ENCODE data around the gene TRIM10.

TRIM10 gene

DNA sequence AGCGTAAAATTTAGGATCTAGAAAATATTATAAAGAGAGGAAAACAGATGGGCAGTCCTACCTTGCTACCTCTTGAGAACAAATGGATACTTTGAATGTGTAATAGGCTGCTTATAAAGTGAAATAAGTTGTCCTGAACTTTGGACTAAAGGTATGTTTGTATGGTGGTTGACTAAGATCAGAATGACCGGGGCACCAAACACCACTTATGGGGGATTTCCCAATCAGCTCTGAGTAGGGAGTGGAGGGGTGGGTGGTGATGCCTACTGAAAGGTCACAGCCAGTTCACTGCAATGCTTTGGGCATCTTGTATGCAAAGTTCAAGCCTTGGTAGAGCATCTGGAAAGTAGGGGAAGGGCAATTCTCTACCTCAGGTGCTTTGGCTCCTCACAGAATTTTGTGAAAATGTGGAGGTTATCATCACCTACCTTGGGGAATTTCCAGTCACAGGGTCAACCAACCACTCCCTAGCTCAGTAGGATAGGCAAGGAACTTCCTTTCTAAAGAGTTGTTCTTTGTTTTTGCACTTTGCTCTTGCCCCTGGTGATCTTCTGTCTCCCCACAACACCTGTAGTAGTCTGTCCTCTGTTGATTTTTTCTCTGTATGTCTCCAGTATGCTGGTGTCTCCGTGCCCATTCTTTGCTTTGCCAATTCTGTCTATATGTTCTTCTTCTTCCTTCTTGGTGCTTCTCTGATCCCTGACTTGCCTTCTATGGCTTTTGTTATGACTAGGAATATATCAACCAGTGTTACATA lies 47.8 kb downstream of the TRIM10 start, which contains the start of gene TRIM31:
TRIM31 (minus strand) TSS at position 88 of the 757 bp plus-strand sequence. CDS start 285 bp downstream, outside the sequence.
- H3K27ac ChIP-seq (ENCODE audit: extremely low read depth, low read depth, low read length): no peak within 1 kb of the TSS
- TF ChIP-seq ZNF571 (tag by site-specific recombination; IDR thresholded peaks at IDR 0.05) (no peak), ZNF423 (tag by site-specific recombination; IDR thresholded peaks at IDR 0.05) (no peak), ZNF501 (tag by site-specific recombination; IDR thresholded peaks at IDR 0.05) (no peak), ZNF155 (tag by site-specific recombination; IDR thresholded peaks at IDR 0.05) (no peak), ZNF596 (tag by site-specific recombination; IDR thresholded peaks at IDR 0.05) (no peak), TCF7L2 (IDR thresholded peaks at IDR 0.05; ENCODE audit: borderline replicate concordance, low read depth, low read length) (no peak), ZFP3 (tag by site-specific recombination; IDR thresholded peaks at IDR 0.05; ENCODE audit: low read depth) (no peak), KLF1 (tag by site-specific recombination; IDR thresholded peaks at IDR 0.05) (no peak)
- TF ChIP-seq, protein P1, sequence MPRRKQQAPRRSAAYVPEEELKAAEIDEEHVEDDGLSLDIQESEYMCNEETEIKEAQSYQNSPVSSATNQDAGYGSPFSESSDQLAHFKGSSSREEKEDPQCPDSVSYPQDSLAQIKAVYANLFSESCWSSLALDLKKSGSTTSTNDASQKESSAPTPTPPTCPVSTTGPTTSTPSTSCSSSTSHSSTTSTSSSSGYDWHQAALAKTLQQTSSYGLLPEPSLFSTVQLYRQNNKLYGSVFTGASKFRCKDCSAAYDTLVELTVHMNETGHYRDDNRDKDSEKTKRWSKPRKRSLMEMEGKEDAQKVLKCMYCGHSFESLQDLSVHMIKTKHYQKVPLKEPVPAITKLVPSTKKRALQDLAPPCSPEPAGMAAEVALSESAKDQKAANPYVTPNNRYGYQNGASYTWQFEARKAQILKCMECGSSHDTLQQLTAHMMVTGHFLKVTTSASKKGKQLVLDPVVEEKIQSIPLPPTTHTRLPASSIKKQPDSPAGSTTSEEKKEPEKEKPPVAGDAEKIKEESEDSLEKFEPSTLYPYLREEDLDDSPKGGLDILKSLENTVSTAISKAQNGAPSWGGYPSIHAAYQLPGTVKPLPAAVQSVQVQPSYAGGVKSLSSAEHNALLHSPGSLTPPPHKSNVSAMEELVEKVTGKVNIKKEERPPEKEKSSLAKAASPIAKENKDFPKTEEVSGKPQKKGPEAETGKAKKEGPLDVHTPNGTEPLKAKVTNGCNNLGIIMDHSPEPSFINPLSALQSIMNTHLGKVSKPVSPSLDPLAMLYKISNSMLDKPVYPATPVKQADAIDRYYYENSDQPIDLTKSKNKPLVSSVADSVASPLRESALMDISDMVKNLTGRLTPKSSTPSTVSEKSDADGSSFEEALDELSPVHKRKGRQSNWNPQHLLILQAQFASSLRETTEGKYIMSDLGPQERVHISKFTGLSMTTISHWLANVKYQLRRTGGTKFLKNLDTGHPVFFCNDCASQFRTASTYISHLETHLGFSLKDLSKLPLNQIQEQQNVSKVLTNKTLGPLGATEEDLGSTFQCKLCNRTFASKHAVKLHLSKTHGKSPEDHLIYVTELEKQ (tag by site-specific recombination; IDR thresholded peaks at IDR 0.05; ENCODE audit: borderline replicate concordance): no peak
- TF ChIP-seq, protein P2, sequence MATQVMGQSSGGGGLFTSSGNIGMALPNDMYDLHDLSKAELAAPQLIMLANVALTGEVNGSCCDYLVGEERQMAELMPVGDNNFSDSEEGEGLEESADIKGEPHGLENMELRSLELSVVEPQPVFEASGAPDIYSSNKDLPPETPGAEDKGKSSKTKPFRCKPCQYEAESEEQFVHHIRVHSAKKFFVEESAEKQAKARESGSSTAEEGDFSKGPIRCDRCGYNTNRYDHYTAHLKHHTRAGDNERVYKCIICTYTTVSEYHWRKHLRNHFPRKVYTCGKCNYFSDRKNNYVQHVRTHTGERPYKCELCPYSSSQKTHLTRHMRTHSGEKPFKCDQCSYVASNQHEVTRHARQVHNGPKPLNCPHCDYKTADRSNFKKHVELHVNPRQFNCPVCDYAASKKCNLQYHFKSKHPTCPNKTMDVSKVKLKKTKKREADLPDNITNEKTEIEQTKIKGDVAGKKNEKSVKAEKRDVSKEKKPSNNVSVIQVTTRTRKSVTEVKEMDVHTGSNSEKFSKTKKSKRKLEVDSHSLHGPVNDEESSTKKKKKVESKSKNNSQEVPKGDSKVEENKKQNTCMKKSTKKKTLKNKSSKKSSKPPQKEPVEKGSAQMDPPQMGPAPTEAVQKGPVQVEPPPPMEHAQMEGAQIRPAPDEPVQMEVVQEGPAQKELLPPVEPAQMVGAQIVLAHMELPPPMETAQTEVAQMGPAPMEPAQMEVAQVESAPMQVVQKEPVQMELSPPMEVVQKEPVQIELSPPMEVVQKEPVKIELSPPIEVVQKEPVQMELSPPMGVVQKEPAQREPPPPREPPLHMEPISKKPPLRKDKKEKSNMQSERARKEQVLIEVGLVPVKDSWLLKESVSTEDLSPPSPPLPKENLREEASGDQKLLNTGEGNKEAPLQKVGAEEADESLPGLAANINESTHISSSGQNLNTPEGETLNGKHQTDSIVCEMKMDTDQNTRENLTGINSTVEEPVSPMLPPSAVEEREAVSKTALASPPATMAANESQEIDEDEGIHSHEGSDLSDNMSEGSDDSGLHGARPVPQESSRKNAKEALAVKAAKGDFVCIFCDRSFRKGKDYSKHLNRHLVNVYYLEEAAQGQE (tag by site-specific recombination; IDR thresholded peaks at IDR 0.05): no peak
- TF ChIP-seq, protein P3, sequence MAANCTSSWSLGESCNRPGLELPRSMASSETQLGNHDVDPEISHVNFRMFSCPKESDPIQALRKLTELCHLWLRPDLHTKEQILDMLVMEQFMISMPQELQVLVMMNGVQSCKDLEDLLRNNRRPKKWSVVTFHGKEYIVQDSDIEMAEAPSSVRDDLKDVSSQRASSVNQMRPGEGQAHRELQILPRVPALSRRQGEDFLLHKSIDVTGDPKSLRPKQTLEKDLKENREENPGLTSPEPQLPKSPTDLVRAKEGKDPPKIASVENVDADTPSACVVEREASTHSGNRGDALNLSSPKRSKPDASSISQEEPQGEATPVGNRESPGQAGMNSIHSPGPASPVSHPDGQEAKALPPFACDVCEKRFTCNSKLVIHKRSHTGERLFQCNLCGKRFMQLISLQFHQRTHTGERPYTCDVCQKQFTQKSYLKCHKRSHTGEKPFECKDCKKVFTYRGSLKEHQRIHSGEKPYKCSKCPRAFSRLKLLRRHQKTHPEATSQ (tag by site-specific recombination; IDR thresholded peaks at IDR 0.05): no peak
- TF ChIP-seq, protein P4, sequence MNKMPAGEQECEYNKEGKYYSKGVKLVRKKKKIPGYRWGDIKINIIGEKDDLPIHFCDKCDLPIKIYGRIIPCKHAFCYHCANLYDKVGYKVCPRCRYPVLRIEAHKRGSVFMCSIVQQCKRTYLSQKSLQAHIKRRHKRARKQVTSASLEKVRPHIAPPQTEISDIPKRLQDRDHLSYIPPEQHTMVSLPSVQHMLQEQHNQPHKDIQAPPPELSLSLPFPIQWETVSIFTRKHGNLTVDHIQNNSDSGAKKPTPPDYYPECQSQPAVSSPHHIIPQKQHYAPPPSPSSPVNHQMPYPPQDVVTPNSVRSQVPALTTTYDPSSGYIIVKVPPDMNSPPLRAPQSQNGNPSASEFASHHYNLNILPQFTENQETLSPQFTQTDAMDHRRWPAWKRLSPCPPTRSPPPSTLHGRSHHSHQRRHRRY (tag by site-specific recombination; IDR thresholded peaks at IDR 0.05): no peak
- TF ChIP-seq, protein P5, sequence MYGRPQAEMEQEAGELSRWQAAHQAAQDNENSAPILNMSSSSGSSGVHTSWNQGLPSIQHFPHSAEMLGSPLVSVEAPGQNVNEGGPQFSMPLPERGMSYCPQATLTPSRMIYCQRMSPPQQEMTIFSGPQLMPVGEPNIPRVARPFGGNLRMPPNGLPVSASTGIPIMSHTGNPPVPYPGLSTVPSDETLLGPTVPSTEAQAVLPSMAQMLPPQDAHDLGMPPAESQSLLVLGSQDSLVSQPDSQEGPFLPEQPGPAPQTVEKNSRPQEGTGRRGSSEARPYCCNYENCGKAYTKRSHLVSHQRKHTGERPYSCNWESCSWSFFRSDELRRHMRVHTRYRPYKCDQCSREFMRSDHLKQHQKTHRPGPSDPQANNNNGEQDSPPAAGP (tag by site-specific recombination; IDR thresholded peaks at IDR 0.05): no peak
- no peaks in the 10 kb centered on the region for H3K9me3 ChIP-seq (ENCODE audit: control insufficient read depth, insufficient read depth, low read depth, low read length)
- no peaks in the 10 kb centered on the region for H3K36me3 ChIP-seq (ENCODE audit: control insufficient read depth in 2 of 2, insufficient read depth in 1 of 2, low read length in 2 of 2)
- no peaks in the 10 kb centered on the region for H3K4me1 ChIP-seq (ENCODE audit: control insufficient read depth, insufficient read depth, low read length)
- POLR2A ChIA-PET: no interaction called here
- CTCF ChIA-PET: interaction anchor here (1.0 to 6.8 kb wide), 3 partner anchors 9 to 18 kb away, joined by 3 to 78 read pairs (median 34); no protein-coding TSS in a partner anchor
- no peak within 1 kb of the TSS for H3K4me3 ChIP-seq (ENCODE audit: low read depth, low read length)
